ENCODE measurements around the gene CHCHD3.

CHCHD3 gene

DNA sequence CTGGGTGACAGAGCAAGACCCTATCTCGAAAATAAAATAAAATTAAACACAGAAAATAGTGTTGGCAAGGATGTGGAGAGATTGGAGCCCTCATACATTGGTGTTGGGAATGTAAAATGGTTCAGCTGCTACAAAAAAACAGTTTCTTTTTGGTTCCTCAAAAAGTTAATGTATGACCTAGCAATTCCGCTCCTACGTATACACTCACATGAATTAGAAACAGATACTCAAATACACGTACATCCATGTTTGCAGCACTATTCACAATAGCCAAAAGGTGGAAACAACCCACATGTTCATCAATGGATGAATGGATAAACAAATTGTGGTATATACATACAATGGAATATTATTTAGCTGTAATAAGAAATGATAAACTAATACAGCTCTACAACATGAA lies 28.4 kb upstream of the CHCHD3 start:
- Histone ChIP-seq H3K36me3 (ENCODE audit: control insufficient read depth in 2 of 2, insufficient read depth in 1 of 2, low read length in 2 of 2) (no peaks in the 10 kb centered on the region), H3K27ac (ENCODE audit: extremely low read depth, low read depth, low read length) (no peak overlapping the region), H3K9me3 (ENCODE audit: control insufficient read depth, insufficient read depth, low read depth, low read length) (no peaks in the 10 kb centered on the region), H3K4me3 (ENCODE audit: low read depth, low read length) (no peak overlapping the region), H3K4me1 (ENCODE audit: control insufficient read depth, insufficient read depth, low read length) (no peaks in the 10 kb centered on the region)
- no peak for TF ChIP-seq ZNF169 (tag by site-specific recombination; IDR thresholded peaks at IDR 0.05)
- 0 out of 2 replicates have a peak, but pooled peaks have one; percentile 15 for TF ChIP-seq ZNF350 (tag by site-specific recombination; IDR thresholded peaks at IDR 0.05)
- TF ChIP-seq, protein P1, sequence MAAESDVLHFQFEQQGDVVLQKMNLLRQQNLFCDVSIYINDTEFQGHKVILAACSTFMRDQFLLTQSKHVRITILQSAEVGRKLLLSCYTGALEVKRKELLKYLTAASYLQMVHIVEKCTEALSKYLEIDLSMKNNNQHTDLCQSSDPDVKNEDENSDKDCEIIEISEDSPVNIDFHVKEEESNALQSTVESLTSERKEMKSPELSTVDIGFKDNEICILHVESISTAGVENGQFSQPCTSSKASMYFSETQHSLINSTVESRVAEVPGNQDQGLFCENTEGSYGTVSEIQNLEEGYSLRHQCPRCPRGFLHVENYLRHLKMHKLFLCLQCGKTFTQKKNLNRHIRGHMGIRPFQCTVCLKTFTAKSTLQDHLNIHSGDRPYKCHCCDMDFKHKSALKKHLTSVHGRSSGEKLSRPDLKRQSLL (tag by site-specific recombination; IDR thresholded peaks at IDR 0.05) = no peak
- TF ChIP-seq, protein P2, sequence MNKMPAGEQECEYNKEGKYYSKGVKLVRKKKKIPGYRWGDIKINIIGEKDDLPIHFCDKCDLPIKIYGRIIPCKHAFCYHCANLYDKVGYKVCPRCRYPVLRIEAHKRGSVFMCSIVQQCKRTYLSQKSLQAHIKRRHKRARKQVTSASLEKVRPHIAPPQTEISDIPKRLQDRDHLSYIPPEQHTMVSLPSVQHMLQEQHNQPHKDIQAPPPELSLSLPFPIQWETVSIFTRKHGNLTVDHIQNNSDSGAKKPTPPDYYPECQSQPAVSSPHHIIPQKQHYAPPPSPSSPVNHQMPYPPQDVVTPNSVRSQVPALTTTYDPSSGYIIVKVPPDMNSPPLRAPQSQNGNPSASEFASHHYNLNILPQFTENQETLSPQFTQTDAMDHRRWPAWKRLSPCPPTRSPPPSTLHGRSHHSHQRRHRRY (tag by site-specific recombination; IDR thresholded peaks at IDR 0.05) = no peak
- TF ChIP-seq ZNF140 (tag by site-specific recombination; IDR thresholded peaks at IDR 0.05) = peak; percentile 99
- POLR2A ChIA-PET = no interaction called here
- CTCF ChIA-PET = interaction anchor here (0.7 kb wide), 1 partner anchor 57 kb away, joined by 3 read pairs; no protein-coding TSS in a partner anchor

DNA sequence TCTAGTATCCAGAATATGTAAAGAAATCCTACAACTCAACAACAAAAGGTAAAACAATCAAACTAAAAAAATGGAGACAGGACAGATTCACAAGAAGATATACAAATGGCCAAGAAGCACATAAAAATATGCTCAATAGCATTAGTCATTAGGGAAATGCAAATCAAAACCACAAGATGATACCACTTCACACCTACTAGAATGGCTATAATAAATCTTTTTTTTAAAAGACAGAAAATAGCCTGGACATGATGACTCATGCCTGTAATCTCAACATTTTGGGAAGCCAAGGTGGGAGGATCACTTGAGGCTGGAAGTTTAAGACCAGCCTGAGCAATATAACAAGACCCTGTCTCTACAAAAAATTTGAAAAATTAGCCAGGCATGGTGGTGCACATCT lies 27.9 kb upstream of the CHCHD3 start:
- Histone ChIP-seq H3K36me3 (ENCODE audit: control insufficient read depth in 2 of 2, insufficient read depth in 1 of 2, low read length in 2 of 2) (no peaks in the 10 kb centered on the region), H3K27ac (ENCODE audit: extremely low read depth, low read depth, low read length) (no peak overlapping the region), H3K4me3 (ENCODE audit: low read depth, low read length) (no peak overlapping the region), H3K9me3 (ENCODE audit: control insufficient read depth, insufficient read depth, low read depth, low read length) (no peaks in the 10 kb centered on the region), H3K4me1 (ENCODE audit: control insufficient read depth, insufficient read depth, low read length) (no peaks in the 10 kb centered on the region)
- POLR2A ChIA-PET = no interaction called here
- CTCF ChIA-PET = interaction anchor here (0.7 kb wide), 1 partner anchor 57 kb away, joined by 3 read pairs; no protein-coding TSS in a partner anchor
- TF ChIP-seq ZNF768 (tag by site-specific recombination; IDR thresholded peaks at IDR 0.05) (no peak), ZNF362 (tag by site-specific recombination; IDR thresholded peaks at IDR 0.05) (0 out of 2 replicates have a peak, but pooled peaks have one; percentile 41), ZNF548 (tag by site-specific recombination; IDR thresholded peaks at IDR 0.05) (no peak), ZNF366 (tag by site-specific recombination; conservative IDR thresholded peaks at IDR 0.05) (0 out of 2 replicates have a peak, but pooled peaks have one; percentile 54), SP7 (tag by site-specific recombination; IDR thresholded peaks at IDR 0.05) (0 out of 2 replicates have a peak, but pooled peaks have one; percentile 26)

- Histone ChIP-seq H3K9me3 (ENCODE audit: control insufficient read depth, insufficient read depth, low read depth, low read length) (no peaks in the 10 kb centered on the region), H3K36me3 (ENCODE audit: control insufficient read depth in 2 of 2, insufficient read depth in 1 of 2, low read length in 2 of 2) (no peaks in the 10 kb centered on the region), H3K27ac (ENCODE audit: extremely low read depth, low read depth, low read length) (no peak overlapping the region), H3K4me1 (ENCODE audit: control insufficient read depth, insufficient read depth, low read length) (no peaks in the 10 kb centered on the region), H3K4me3 (ENCODE audit: low read depth, low read length) (no peak overlapping the region)
- no peak for TF ChIP-seq ZNF19 (tag by site-specific recombination; IDR thresholded peaks at IDR 0.05; ENCODE audit: low read depth)
- TF ChIP-seq ZNF510 (tag by site-specific recombination; IDR thresholded peaks at IDR 0.05; ENCODE audit: insufficient replicate concordance) = no peak
- TF ChIP-seq RBAK (tag by site-specific recombination; IDR thresholded peaks at IDR 0.05) = no peak
- TF ChIP-seq ZSCAN30 (tag by site-specific recombination; IDR thresholded peaks at IDR 0.05) = no peak
- no peak for TF ChIP-seq ZNF621 (tag by site-specific recombination; IDR thresholded peaks at IDR 0.05)
- TF ChIP-seq, protein P3, sequence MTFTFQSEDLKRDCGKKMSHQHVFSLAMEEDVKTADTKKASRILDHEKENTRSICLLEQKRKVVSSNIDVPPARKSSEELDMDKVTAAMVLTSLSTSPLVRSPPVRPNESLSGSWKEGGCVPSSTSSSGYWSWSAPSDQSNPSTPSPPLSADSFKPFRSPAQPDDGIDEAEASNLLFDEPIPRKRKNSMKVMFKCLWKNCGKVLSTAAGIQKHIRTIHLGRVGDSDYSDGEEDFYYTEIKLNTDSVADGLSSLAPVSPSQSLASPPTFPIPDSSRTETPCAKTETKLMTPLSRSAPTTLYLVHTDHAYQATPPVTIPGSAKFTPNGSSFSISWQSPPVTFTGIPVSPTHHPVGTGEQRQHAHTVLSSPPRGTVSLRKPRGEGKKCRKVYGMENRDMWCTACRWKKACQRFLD (tag by site-specific recombination; IDR thresholded peaks at IDR 0.05) = no peak
- no peak for TF ChIP-seq ZNF132 (tag by site-specific recombination; IDR thresholded peaks at IDR 0.05; ENCODE audit: borderline replicate concordance)
- TF ChIP-seq, protein P4, sequence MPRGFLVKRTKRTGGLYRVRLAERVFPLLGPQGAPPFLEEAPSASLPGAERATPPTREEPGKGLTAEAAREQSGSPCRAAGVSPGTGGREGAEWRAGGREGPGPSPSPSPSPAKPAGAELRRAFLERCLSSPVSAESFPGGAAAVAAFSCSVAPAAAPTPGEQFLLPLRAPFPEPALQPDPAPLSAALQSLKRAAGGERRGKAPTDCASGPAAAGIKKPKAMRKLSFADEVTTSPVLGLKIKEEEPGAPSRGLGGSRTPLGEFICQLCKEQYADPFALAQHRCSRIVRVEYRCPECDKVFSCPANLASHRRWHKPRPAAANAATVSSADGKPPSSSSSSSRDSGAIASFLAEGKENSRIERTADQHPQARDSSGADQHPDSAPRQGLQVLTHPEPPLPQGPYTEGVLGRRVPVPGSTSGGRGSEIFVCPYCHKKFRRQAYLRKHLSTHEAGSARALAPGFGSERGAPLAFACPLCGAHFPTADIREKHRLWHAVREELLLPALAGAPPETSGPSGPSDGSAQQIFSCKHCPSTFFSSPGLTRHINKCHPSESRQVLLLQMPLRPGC (tag by site-specific recombination; IDR thresholded peaks at IDR 0.05) = no peak
- no peak for TF ChIP-seq HOXC10 (CRISPR knock-in tag; IDR thresholded peaks at IDR 0.05)
- CTCF ChIA-PET = no interaction called here
- POLR2A ChIA-PET = no interaction called here
Measured at GRCh38 chr7:133108023-133108422, 26.1 kb upstream of the CHCHD3 start.
